HEK293 (cell line): Measurements from ENCODE around the gene BICRAL.

Experiments used
- BCL11A ChIP-seq: fragments of 450-650 bp; formaldehyde crosslinking; IDR thresholded peaks from 2 replicates; pipeline ENCODE4 v1.5.1; 2016; ENCODE audit warnings: low read depth, missing biosample characterization, missing genetic modification characterization
- KLF16 ChIP-seq: fragments of 450-650 bp; formaldehyde crosslinking; IDR thresholded peaks from 2 replicates; pipeline ENCODE4 v1.5.1; 2017; ENCODE audit warnings: missing biosample characterization, missing genetic modification characterization
- MZF1 ChIP-seq: fragments of 450-650 bp; formaldehyde crosslinking; IDR thresholded peaks from 2 replicates; pipeline ENCODE4 v1.5.1; 2017; ENCODE audit warnings: missing biosample characterization, missing genetic modification characterization, borderline replicate concordance
- OSR2 ChIP-seq: fragments of 450-650 bp; formaldehyde crosslinking; IDR thresholded peaks from 2 replicates; pipeline ENCODE4 v1.5.1; 2016; ENCODE audit warnings: missing biosample characterization, missing genetic modification characterization
- PATZ1 ChIP-seq: fragments of 450-650 bp; formaldehyde crosslinking; IDR thresholded peaks from 2 replicates; pipeline ENCODE4 v1.5.1; 2016; ENCODE audit warnings: missing biosample characterization, missing genetic modification characterization
- WT1 ChIP-seq: fragments of 450-650 bp; formaldehyde crosslinking; IDR thresholded peaks from 2 replicates; pipeline ENCODE4 v1.5.1; 2016; ENCODE audit warnings: missing biosample characterization, missing genetic modification characterization
- ZBTB17 ChIP-seq: fragments of 450-650 bp; formaldehyde crosslinking; IDR thresholded peaks from 2 replicates; pipeline ENCODE4 v1.5.1; 2016; ENCODE audit warnings: missing biosample characterization, missing genetic modification characterization
- ZBTB7A ChIP-seq: fragments of 450-650 bp; formaldehyde crosslinking; IDR thresholded peaks from 2 replicates; pipeline ENCODE4 v1.5.1; 2016; ENCODE audit warnings: low read depth, missing biosample characterization, missing genetic modification characterization
- ZNF112 ChIP-seq: fragments of 450-650 bp; formaldehyde crosslinking; IDR thresholded peaks from 2 replicates; pipeline ENCODE4 v1.5.0; 2017; ENCODE audit warnings: missing biosample characterization, missing genetic modification characterization
- ZNF114 ChIP-seq: fragments of 450-650 bp; formaldehyde crosslinking; IDR thresholded peaks from 2 replicates; pipeline ENCODE4 v1.5.0; 2017; ENCODE audit warnings: missing biosample characterization, missing genetic modification characterization
- ZNF121 ChIP-seq: fragments of 450-650 bp; formaldehyde crosslinking; IDR thresholded peaks from 2 replicates; pipeline ENCODE4 v1.5.1; 2016; ENCODE audit warnings: missing biosample characterization, missing genetic modification characterization
- ZNF23 ChIP-seq: fragments of 450-650 bp; formaldehyde crosslinking; IDR thresholded peaks from 2 replicates; pipeline ENCODE4 v1.5.1; 2016; ENCODE audit warnings: missing biosample characterization, missing genetic modification characterization, borderline replicate concordance
- ZNF239 ChIP-seq: fragments of 450-650 bp; formaldehyde crosslinking; IDR thresholded peaks from 2 replicates; pipeline ENCODE4 v1.5.1; 2016; ENCODE audit warnings: missing biosample characterization, missing genetic modification characterization
- ZNF280D ChIP-seq: fragments of 450-650 bp; formaldehyde crosslinking; IDR thresholded peaks from 2 replicates; pipeline ENCODE4 v1.5.1; 2016; ENCODE audit warnings: missing biosample characterization, missing genetic modification characterization
- ZNF302 ChIP-seq: fragments of 450-650 bp; formaldehyde crosslinking; IDR thresholded peaks from 2 replicates; pipeline ENCODE4 v1.5.1; 2016; ENCODE audit warnings: missing biosample characterization, missing genetic modification characterization, low read depth
- ZNF350 ChIP-seq: fragments of 450-650 bp; formaldehyde crosslinking; IDR thresholded peaks from 2 replicates; pipeline ENCODE4 v1.5.0; 2017; ENCODE audit warnings: missing biosample characterization, mild to moderate bottlenecking, missing genetic modification characterization
- ZNF37A ChIP-seq: fragments of 450-650 bp; IDR thresholded peaks from 2 replicates; pipeline ENCODE4 v1.5.1; 2018; ENCODE audit warnings: missing biosample characterization, missing genetic modification characterization
- ZNF394 ChIP-seq: fragments of 450-650 bp; formaldehyde crosslinking; IDR thresholded peaks from 2 replicates; pipeline ENCODE4 v1.5.1; 2016; ENCODE audit warnings: missing biosample characterization, missing genetic modification characterization, mild to moderate bottlenecking, moderate library complexity, borderline replicate concordance
- ZNF433 ChIP-seq: fragments of 450-650 bp; formaldehyde crosslinking; IDR thresholded peaks from 2 replicates; pipeline ENCODE4 v1.5.1; 2016; ENCODE audit warnings: missing biosample characterization, missing genetic modification characterization, low read depth
- ZNF473 ChIP-seq: fragments of 450-650 bp; formaldehyde crosslinking; IDR thresholded peaks from 2 replicates; pipeline ENCODE4 v1.5.1; 2017; ENCODE audit warnings: missing biosample characterization, missing genetic modification characterization
- ZNF48 ChIP-seq: fragments of 450-650 bp; formaldehyde crosslinking; IDR thresholded peaks from 2 replicates; pipeline ENCODE4 v1.5.1; 2016; ENCODE audit warnings: missing biosample characterization, missing genetic modification characterization
- ZNF544 ChIP-seq: fragments of 450-650 bp; formaldehyde crosslinking; IDR thresholded peaks from 2 replicates; pipeline ENCODE4 v1.5.0; 2017; ENCODE audit warnings: missing biosample characterization, missing genetic modification characterization
- ZNF558 ChIP-seq: fragments of 450-650 bp; formaldehyde crosslinking; IDR thresholded peaks from 2 replicates; pipeline ENCODE4 v1.5.1; 2016; ENCODE audit warnings: missing biosample characterization, missing genetic modification characterization
- ZNF670 ChIP-seq: fragments of 450-650 bp; formaldehyde crosslinking; IDR thresholded peaks from 2 replicates; pipeline ENCODE4 v1.5.1; 2016; ENCODE audit warnings: missing biosample characterization, missing genetic modification characterization, low read depth
- ZNF777 ChIP-seq: fragments of 450-650 bp; formaldehyde crosslinking; IDR thresholded peaks from 2 replicates; pipeline ENCODE4 v1.5.1; 2017; ENCODE audit warnings: missing biosample characterization, missing genetic modification characterization, borderline replicate concordance
- ZNF792 ChIP-seq: fragments of 450-650 bp; formaldehyde crosslinking; IDR thresholded peaks from 2 replicates; pipeline ENCODE4 v1.5.1; 2016; ENCODE audit warnings: missing biosample characterization, missing genetic modification characterization
- ZNF843 ChIP-seq: fragments of 450-650 bp; formaldehyde crosslinking; IDR thresholded peaks from 2 replicates; pipeline ENCODE4 v1.5.1; 2016; ENCODE audit warnings: missing biosample characterization, missing genetic modification characterization
- TF ChIP-seq, protein P1 (sequence below): fragments of 450-650 bp; formaldehyde crosslinking; IDR thresholded peaks from 2 replicates; pipeline ENCODE4 v1.5.0; 2017; ENCODE audit warnings: missing biosample characterization, missing genetic modification characterization, borderline replicate concordance
- TF ChIP-seq, protein P2 (sequence below): fragments of 450-650 bp; formaldehyde crosslinking; IDR thresholded peaks from 2 replicates; pipeline ENCODE4 v1.5.1; 2016; ENCODE audit warnings: missing biosample characterization, missing genetic modification characterization, low read depth
- TF ChIP-seq, protein P3 (sequence below): fragments of 450-650 bp; formaldehyde crosslinking; IDR thresholded peaks from 2 replicates; pipeline ENCODE4 v1.5.1; 2017; ENCODE audit warnings: missing biosample characterization, missing genetic modification characterization

BICRAL gene

GRCh38 chr6:42746463-42747391, 35.1 kb upstream of the BICRAL start (continued):
- TF ChIP-seq, protein P1, sequence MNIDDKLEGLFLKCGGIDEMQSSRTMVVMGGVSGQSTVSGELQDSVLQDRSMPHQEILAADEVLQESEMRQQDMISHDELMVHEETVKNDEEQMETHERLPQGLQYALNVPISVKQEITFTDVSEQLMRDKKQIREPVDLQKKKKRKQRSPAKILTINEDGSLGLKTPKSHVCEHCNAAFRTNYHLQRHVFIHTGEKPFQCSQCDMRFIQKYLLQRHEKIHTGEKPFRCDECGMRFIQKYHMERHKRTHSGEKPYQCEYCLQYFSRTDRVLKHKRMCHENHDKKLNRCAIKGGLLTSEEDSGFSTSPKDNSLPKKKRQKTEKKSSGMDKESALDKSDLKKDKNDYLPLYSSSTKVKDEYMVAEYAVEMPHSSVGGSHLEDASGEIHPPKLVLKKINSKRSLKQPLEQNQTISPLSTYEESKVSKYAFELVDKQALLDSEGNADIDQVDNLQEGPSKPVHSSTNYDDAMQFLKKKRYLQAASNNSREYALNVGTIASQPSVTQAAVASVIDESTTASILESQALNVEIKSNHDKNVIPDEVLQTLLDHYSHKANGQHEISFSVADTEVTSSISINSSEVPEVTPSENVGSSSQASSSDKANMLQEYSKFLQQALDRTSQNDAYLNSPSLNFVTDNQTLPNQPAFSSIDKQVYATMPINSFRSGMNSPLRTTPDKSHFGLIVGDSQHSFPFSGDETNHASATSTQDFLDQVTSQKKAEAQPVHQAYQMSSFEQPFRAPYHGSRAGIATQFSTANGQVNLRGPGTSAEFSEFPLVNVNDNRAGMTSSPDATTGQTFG (tag by site-specific recombination) = no peak
- TF ChIP-seq WT1 (tag by site-specific recombination) = peak; percentile 69
- no peak for TF ChIP-seq ZNF843 (tag by site-specific recombination)
- TF ChIP-seq ZNF394 (tag by site-specific recombination) = peak; percentile 19; the same call in 1 of the 2 replicates
- TF ChIP-seq ZNF473 = no peak
- no peak for TF ChIP-seq ZNF792 (tag by site-specific recombination)
- TF ChIP-seq BCL11A (tag by site-specific recombination) = peak; percentile 75
- TF ChIP-seq, protein P2, sequence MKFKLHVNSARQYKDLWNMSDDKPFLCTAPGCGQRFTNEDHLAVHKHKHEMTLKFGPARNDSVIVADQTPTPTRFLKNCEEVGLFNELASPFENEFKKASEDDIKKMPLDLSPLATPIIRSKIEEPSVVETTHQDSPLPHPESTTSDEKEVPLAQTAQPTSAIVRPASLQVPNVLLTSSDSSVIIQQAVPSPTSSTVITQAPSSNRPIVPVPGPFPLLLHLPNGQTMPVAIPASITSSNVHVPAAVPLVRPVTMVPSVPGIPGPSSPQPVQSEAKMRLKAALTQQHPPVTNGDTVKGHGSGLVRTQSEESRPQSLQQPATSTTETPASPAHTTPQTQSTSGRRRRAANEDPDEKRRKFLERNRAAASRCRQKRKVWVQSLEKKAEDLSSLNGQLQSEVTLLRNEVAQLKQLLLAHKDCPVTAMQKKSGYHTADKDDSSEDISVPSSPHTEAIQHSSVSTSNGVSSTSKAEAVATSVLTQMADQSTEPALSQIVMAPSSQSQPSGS = no peak
- 0 out of 2 replicates have a peak, but pooled peaks have one; percentile 13 for TF ChIP-seq ZNF121 (tag by site-specific recombination)
- TF ChIP-seq OSR2 = peak; percentile 54; the same call in 1 of the 2 replicates
- no peak for TF ChIP-seq ZNF670 (tag by site-specific recombination)
- TF ChIP-seq ZNF114 = no peak
- TF ChIP-seq PATZ1 (tag by site-specific recombination) = peak; percentile 99
- TF ChIP-seq KLF16 (tag by site-specific recombination) = no peak; the same call in 1 of the 2 replicates
- no peak for TF ChIP-seq MZF1 (tag by site-specific recombination)
- TF ChIP-seq ZNF302 = no peak
- no peak for TF ChIP-seq ZNF558 (tag by site-specific recombination)
- TF ChIP-seq ZNF777 (tag by site-specific recombination) = no peak
- no peak for TF ChIP-seq ZNF433 (tag by site-specific recombination)
- no peak for TF ChIP-seq ZNF48
- no peak; the same call in 1 of the 2 replicates for TF ChIP-seq ZNF239 (tag by site-specific recombination)
- TF ChIP-seq ZNF112 (tag by site-specific recombination) = no peak
- no peak for TF ChIP-seq ZNF280D (tag by site-specific recombination)
- no peak for TF ChIP-seq ZNF37A (tag by site-specific recombination)
- no peak for TF ChIP-seq ZNF23 (tag by site-specific recombination)
- no peak for TF ChIP-seq ZNF350 (tag by site-specific recombination)
- TF ChIP-seq, protein P3, sequence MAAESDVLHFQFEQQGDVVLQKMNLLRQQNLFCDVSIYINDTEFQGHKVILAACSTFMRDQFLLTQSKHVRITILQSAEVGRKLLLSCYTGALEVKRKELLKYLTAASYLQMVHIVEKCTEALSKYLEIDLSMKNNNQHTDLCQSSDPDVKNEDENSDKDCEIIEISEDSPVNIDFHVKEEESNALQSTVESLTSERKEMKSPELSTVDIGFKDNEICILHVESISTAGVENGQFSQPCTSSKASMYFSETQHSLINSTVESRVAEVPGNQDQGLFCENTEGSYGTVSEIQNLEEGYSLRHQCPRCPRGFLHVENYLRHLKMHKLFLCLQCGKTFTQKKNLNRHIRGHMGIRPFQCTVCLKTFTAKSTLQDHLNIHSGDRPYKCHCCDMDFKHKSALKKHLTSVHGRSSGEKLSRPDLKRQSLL (tag by site-specific recombination) = no peak
- peak; percentile 77; the same call in 1 of the 2 replicates for TF ChIP-seq ZBTB17
- no peak for TF ChIP-seq ZNF544
- TF ChIP-seq ZBTB7A = no peak
